ENCODE measurements around the gene GPR183.

Gene GPR183

GRCh38 chr13:99339230-99339721, 32.1 kb upstream of the GPR183 start:
- no peak for DNase-seq

- no peak for DNase-seq
Measured at GRCh38 chr13:99335603-99336002, 28.4 kb upstream of the GPR183 start.

GRCh38 chr13:99335087-99335486, 27.9 kb upstream of the GPR183 start:
- no peak for DNase-seq

GRCh38 chr13:99334221-99334620, 27.0 kb upstream of the GPR183 start:
- no peak for DNase-seq

GRCh38 chr13:99332456-99332855, 25.3 kb upstream of the GPR183 start:
- DNase-seq = no peak

GRCh38 chr13:99331881-99332293, 24.7 kb upstream of the GPR183 start:
- no peak for DNase-seq

- DNase-seq = no peak
Measured at GRCh38 chr13:99330942-99331341, 23.7 kb upstream of the GPR183 start.

GRCh38 chr13:99329477-99329876, 22.3 kb upstream of the GPR183 start:
- no peak for DNase-seq

- DNase-seq = no peak
Measured at GRCh38 chr13:99327761-99328160, 20.6 kb upstream of the GPR183 start.

GRCh38 chr13:99327126-99327525, 19.9 kb upstream of the GPR183 start:
- no peak for DNase-seq

- DNase-seq = no peak
Measured at GRCh38 chr13:99326012-99326411, 18.8 kb upstream of the GPR183 start.

- DNase-seq = no peak
Measured at GRCh38 chr13:99323488-99323887, 16.3 kb upstream of the GPR183 start.

GRCh38 chr13:99322297-99323103, 15.3 kb upstream of the GPR183 start:
- DNase-seq = no peak

GRCh38 chr13:99321709-99322108, 14.5 kb upstream of the GPR183 start:
- no peak for DNase-seq

GRCh38 chr13:99320693-99321481, 13.7 kb upstream of the GPR183 start:
- no peak for DNase-seq

- no peak for DNase-seq
Measured at GRCh38 chr13:99316657-99317256, 9.6 kb upstream of the GPR183 start.

GRCh38 chr13:99316224-99316623, 9.0 kb upstream of the GPR183 start:
- DNase-seq = no peak

GRCh38 chr13:99315186-99315585, 8.0 kb upstream of the GPR183 start:
- DNase-seq = no peak

- DNase-seq = no peak
Measured at GRCh38 chr13:99314640-99315176, 7.5 kb upstream of the GPR183 start.

GRCh38 chr13:99313941-99314340, 6.7 kb upstream of the GPR183 start:
- DNase-seq = no peak

- DNase-seq = no peak
Measured at GRCh38 chr13:99313501-99313900, 6.3 kb upstream of the GPR183 start.

GRCh38 chr13:99312493-99312883, 5.3 kb upstream of the GPR183 start:
- DNase-seq = no peak

- no peak for DNase-seq
Measured at GRCh38 chr13:99311748-99312492, 4.7 kb upstream of the GPR183 start.

All from NCI-H2171 (cell line).